Right renal cortex interstitium (tissue), 3 donors: ENCODE measurements around the gene NAA16. TPM values are rescaled to one million over a fixed set of nuclear protein-coding genes. Genes with fewer than 3 reads are reported as not detected.
A peak's percentile ranks its signal among the peaks of the same experiment; 100 is the strongest.

Experiments
- DNase-seq, 3 donors: peaks; one replicate each; pipeline ENCODE4 v3.0.0-alpha.2; 2013; ENCODE audit warnings: low read depth in 3 of 3, low spot score in 2 of 3
- polyA plus RNA-seq, 3 donors: library from polyadenylated mRNA; unstranded; fragments of 120-200 nt; gene quantifications; one replicate each; pipeline ENCODE4 v1.2.1, GENCODE V29; 2013; ENCODE audit not compliant: insufficient read length in 3 of 3

NAA16 gene
- polyA plus RNA-seq, 3 donors: 28.1 to 31.8 (median 31.1) TPM

- no peak for DNase-seq
Observed at GRCh38 chr13:41302743-41303142, 8.3 kb upstream of the NAA16 start.

GRCh38 chr13:41304551-41304950, 6.5 kb upstream of the NAA16 start:
- no peak for DNase-seq

- DNase-seq: no peak
Observed at GRCh38 chr13:41306271-41307145, 4.6 kb upstream of the NAA16 start.

- DNase-seq: no peak
Observed at GRCh38 chr13:41307884-41308640, 3.0 kb upstream of the NAA16 start.

DNA sequence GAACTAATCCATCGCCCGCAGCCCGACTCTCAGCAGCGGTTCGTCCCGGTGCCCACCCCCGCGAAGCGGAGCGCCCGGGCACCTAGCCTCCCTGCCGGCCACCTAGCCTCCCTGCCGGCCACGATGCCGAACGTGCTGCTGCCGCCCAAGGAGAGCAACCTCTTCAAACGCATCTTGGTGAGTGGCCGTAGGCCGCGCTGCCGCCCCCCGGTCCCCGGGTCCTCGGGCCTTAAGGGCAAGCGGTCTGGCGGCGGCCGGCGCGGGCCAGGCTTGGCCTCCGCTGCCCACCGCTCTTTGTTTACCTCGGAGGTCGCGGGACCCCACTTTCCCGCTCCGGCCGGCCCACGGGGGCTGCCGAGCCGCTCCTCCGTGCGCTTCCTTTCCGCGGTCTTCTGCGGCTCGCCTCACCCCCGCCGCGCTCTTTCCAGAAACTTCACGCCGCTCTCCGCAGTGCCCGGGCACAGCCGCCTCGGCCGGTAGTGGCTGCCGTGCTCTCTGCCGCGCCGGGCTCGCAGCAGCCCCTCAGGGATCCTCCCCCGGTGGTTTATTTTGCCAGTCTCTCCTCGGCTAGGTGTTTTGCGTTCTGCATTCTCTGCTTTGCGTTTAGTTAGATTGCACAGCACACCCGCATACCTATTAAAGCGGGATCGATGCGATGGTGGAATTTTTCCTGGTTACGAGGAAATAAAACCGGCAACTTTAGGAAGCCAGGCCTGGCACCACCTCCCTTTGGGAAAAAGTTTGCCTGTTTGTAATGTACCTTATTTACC, 524 bp downstream of the NAA16 start:
- DNase-seq: peak in 2 of 3 donors; percentile 23 to 47

GRCh38 chr13:41312176-41312500, 1.1 kb downstream of the NAA16 start:
- peak in 1 of 3 donors; percentile 41 for DNase-seq

- DNase-seq: no peak
Observed at GRCh38 chr13:41313117-41313516, 2.0 kb downstream of the NAA16 start.

GRCh38 chr13:41313659-41314197, 2.7 kb downstream of the NAA16 start:
- no peak for DNase-seq

DNA sequence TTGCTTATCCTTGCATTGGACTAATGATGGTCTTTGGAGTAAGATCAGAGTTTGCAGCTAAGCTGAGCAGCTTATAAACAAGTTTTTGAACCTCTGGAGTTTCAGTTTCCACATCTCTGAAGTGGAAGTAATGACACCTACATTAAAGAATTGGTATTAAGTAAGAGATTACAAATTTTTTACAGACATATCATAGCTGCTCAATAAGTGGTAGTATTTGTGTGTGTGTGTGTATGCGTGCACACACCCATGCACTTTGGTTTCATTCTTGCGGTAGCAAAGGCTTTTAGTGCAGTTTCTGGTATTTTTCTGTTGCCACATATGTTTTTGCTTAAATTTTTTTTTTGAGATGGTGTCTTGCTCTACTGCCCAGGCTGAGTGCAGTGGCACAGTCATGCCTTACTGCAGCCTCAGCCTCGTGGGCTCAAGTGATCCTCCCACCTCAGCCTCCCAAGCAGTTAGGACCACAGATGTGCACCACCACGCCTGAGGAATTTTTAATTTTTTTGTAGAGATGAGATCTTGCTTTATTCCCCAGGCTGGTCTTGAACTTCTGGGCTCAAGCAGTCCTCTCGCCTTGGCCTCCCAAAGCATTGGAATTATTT, 4.5 kb downstream of the NAA16 start:
- DNase-seq: no peak

DNA sequence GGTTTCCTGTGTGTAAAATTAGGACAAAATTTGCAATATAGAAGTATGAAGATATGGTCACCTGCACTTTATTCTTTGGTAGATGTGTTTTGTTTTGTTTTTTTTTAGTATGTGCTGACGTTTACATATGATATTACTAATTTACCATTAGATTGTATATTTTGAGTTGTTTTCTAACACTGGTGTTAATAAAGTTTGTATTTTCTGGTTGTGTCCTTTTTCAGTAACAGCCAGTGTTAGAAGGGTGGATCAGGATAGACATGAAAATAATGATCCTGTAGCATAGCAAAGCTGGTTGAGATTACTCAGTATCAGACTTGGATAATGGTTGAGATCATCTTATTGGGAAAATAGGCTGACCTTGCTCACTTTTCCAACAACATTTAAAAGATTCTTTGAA, 6.2 kb downstream of the NAA16 start:
- no peak for DNase-seq

GRCh38 chr13:41325752-41326151, 14.7 kb downstream of the NAA16 start:
- DNase-seq: no peak

- DNase-seq: no peak
Observed at GRCh38 chr13:41326661-41327060, 15.6 kb downstream of the NAA16 start.

DNA sequence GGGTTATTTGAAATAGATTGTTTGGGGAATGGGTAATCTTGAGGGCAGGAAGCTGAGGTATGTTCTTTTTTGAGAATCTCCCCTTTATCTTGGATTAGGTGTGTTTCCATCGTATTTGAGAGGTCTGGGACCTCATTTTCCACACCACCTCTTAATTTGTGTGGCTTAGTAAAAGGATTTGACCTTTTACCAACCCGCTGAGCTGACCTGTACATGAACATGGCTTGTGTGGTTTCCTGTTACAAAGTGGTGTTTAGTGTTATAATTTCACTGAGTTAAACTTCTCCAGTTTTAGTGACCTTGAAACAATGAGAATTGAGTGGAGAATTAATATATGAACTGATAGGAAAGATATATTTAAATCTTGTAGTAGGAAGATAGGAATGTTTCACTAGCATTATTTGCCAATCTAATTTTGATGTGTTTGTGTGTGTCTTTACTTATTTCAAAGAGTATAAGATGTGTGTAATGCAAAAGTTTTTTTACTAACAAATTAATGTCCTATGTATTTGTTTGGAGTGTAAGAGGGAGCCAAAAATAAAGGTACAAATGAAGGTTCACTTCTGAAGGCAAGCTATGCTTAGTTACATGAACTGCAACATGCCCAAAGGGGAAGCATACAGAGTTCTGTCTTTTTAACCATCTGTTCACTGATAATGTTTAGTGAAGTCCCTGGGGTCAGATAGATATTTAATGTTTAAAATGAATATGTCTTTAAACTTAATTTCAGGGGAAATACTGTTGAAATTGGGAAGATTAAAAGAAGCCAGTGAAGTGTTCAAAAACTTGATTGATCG, 17.1 kb downstream of the NAA16 start:
- no peak for DNase-seq

GRCh38 chr13:41332829-41333228, 21.8 kb downstream of the NAA16 start:
- no peak for DNase-seq

DNA sequence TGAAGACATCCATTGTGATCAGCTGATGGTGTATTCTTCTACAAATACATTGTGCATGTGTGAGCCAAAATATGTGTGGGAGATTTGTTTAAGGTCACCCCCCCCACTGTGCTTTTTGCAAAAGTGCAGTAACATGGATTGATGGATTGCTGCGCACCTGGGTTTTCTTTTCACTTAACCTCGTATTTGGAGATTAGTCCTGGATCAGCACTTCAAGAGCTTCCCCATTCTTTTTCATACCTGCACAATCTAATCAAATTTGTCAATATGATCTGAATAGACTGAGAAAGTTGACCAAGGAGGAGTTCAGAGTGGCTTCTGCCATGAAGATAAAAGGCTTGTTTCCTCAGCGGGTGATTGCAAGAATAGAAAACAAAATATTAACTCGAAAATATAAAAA, 23.7 kb downstream of the NAA16 start:
- no peak for DNase-seq

DNA sequence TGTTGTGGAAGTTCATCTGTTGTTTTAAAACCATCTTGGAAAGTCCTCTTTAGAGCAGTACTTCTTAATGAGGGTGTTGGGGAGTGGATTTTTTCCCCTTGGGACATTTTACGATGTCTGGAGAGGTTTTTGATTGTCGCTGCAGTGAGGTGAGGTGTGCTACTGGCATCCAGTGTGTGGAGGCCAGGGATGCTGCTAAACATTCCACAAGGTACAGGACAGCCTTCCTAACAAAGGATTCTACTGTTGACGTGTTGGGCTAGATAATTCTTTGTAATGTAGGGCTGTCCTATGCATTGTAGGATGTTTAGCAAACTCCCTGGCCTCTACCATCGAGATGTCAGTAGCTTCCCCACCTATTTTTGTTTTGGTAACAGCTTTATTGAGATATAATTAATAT, 33.3 kb downstream of the NAA16 start:
- DNase-seq: no peak

GRCh38 chr13:41345165-41345913, 34.3 kb downstream of the NAA16 start:
- DNase-seq: no peak

DNA sequence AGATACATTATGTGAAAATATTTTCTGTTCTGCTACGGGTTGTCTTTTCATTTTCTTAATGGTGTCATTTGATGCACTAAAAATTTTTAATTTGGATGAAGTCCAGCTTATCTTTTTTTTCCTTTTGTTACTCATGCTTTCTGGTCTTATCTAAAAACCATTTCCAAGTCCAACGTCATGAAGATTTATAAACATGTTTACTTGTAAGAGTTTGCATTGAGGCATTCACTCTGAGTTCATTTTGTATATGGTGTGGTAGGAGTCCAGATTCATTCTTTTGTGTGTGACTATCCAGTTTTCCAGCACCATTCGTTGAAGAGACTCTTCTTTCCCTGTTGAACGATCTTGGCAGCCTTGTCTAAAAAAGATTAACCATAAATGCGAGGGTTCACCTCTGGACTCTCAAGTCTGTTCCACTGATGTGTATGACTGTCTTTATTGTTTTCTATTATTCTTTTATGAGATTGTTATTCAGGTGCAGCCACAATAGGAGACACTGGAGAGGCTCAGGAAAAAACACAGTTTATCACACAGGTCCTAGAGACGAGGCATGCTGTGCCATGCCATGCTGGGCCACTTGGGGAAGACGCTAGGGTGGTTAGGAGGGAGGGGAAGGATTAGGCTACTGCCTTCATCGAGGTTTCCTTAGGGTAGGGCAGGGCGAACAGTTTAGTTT, 35.0 kb downstream of the NAA16 start:
- DNase-seq: peak in 1 of 3 donors; percentile 13
